GM18519 (cell line): ENCODE measurements around the gene PPP1R26.

Experiments used
- ATAC-seq: cut with Tn5 transposase; IDR thresholded peaks from one replicate; pipeline ENCODE4 v1.9.1; 2021; ENCODE audit warnings: mild to moderate bottlenecking, moderate library complexity; ENCODE audit not compliant: unreplicated experiment, low FRiP score

The PPP1R26 gene

DNA sequence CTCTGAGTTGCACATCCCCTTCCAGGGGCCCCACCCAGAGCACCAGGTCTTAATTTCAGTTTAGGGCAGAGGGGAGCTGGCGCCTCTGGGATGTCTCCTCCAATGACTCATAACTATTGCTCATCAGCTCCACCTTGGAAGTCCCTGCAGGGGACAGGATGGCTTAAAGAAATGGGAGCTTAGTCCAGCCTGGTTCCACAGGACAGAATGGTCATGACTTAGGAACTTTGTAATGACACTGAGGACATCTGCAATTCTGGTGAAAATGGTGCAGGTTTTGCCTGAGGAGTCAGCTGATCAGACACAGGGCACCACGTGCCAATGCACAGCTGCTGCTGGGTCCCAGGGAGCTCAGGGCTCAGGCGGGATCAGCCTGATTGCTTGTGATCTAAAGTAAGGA, 16.4 kb upstream of the PPP1R26 start:
- ATAC-seq = no peak

DNA sequence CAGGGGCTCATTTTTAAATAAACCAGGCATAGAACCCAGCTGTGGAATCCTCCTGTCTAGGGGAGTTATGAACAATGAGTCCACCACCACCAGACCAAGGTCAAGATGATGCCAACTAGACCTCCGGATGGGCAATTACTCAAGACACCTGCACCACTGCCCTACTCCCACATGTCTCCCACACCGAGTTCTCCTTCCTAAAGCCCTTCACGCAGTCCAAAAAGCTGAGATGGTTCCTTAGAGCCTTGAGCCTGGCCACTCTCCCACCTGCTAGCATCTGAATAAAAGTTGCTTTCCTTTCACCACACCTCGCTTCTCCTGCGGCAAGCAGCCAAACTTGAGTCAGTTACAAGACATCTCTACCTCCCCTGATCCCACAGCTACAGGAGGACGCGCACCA, 15.4 kb upstream of the PPP1R26 start:
- ATAC-seq = no peak

DNA sequence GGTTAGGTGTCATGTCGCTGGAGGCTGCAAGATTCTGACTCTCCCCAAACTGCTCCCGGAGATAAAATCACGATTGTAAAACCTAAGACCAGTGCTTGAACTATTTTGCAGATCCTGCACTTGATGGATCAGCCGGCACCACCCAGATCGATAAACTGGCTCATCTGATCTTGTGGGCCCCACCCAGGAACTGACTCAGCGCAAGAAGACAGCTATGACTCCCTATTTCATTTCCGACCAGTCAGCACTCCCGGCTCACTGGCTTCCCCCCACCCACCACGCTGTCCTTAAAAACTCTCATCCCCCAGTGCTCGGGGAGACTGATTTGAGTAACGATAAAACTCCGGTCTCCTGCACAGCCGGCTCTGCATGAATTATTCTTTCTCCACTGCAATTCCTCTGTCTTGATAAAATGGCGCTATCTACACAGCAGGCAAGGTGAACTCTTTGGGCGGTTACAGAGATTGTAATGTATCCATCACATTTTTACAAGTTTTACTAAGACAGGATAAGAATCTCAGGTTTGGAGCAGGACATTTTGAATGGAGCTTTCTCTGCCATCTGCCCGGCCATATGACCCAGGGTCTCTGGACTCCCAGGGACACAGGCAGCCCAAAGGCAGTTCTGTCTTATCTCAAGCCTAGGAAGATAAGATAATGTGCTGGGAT, 10.6 kb upstream of the PPP1R26 start:
- ATAC-seq = no peak

DNA sequence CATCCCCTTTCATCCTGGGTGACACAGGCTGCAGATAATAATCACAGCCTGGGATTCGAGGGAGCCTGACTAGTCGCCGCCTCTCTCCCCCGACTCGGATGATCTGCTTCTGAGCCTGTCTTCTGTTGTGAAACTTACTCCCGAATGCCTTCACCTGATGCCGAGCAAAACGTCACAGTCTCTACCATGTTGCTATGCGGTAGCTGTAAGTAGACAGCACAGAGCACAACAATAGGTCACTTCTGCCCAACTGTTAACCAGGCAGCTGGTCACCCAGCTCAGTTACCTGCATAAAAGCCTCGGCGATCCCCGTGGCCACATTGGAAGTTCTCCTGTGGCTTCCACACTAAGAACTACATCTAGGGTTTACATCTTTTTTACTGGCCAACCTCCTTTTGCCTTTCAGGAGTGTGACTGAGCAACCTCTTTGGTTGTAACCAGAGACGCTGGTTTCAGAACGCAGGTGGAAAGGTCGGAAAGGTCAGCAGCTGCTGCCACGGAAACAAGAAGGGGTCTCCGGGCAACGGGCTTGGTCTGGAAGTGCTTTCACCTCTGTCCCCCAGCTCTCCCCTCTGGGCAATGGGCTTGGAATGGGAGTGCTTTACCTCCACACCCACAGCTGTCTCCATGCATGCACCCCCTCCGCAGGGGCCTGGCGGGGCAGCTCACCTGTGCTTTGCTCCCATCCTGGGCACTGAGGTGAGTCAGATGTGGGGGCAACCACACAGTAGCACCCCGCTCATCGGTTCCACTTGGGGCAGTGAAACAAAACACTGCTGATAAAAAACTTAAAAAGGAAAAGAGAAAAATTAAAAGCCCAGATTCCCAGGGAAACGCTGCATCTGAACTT, 7.6 kb upstream of the PPP1R26 start:
- ATAC-seq = no peak

DNA sequence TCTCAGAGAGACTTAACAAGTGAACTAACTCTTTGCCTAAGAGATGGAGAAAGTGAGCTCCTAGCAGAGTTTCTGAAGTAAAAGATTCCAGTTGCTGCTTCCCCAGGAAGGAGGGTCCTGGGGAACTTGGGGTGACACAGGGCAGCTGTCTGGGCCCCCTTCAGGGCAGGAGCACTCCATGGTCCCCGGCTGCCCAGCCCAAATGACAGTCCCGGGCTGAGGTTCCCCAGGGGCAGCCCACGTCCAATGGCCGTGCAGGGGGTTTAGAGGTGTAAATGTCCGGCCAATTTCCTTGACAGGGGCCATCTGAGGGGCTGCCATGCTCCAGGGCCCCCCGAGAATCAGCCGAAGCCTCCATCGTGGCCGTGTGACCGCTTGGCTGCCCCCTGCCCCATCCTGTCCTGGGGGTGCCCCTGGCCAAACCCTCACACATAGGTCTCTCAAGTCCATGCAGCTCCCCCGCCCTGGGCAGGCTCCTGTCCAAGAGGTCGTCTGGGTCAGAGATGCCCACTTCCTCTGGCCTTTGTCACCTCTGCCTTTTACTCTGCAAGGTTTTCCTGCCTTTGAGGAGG, 5.5 kb upstream of the PPP1R26 start:
- no peak for ATAC-seq

DNA sequence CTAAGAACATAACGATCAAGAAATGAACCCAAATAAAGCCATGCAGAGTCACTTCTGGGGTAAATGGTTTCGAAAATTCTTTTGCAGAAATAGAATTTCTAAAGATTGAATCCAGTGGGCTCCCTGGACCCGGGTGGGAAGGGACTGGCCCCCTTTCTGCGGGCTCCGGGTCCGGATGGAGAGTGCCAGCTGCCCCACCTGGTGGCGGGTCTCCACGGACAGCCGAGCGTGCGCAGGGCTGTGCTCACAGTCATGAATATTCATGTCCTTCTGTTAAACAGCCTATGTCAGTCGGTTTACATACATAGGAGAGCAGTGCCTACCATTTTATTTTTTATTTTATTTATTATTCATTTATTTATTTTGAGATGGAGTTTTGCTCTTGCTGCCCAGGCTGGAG, 4.7 kb upstream of the PPP1R26 start:
- ATAC-seq = no peak

DNA sequence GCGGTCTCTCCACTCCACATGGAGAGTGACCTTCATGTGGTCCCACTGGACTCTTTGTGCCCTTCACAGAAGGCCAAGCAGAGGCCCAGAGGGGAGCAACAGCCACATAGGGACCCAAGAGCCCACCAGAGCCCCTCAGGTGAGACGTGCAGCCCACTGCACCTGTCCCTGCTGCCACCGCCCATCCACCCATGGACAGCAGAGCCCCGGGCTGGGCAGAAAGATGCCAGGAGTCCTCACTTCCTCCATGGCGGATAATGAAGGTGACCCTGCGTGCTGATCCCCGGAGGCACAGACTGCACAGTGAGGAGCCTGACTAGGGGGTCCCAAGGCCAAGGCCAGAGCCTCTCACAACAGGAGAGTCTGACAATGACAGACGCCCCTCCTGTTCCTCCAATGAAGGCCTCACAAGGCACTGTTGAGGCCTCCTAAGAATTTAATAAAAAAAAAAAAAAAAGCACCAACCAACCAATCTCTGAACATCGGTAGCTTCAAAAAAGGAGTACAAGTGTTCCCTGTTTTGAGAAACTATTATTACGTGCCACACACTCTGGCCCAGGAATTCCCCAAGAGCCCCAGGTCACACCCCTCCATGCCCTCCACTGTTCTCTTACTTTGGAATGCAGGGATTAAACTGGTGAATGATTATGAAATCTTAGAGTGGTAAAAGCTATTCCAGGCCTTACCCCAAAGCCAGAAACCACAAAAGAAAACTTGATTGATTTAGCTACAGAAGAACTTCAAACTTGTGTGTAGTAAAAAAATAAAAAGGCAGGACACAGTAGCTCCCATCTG, 2.8 kb upstream of the PPP1R26 start:
- no peak for ATAC-seq

DNA sequence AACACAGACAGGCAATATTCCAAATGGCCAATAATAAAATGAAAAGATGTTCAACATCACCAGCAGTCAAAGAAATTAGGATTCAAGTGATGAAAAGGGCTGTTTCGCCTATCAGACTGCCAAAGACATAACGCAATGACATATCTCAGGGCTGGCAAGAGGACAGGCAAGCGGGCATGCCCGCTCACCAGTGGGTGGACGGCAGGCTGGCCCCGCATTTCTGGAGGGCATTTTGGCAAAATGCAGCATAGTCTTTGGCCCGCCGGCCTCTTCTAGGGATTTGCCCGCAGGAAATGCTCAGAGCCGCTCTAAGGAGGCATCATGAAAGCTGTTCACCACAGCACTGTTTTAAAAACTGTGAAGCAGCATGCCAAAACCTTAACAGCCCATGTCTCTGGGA, 1.4 kb upstream of the PPP1R26 start:
- ATAC-seq = no peak

DNA sequence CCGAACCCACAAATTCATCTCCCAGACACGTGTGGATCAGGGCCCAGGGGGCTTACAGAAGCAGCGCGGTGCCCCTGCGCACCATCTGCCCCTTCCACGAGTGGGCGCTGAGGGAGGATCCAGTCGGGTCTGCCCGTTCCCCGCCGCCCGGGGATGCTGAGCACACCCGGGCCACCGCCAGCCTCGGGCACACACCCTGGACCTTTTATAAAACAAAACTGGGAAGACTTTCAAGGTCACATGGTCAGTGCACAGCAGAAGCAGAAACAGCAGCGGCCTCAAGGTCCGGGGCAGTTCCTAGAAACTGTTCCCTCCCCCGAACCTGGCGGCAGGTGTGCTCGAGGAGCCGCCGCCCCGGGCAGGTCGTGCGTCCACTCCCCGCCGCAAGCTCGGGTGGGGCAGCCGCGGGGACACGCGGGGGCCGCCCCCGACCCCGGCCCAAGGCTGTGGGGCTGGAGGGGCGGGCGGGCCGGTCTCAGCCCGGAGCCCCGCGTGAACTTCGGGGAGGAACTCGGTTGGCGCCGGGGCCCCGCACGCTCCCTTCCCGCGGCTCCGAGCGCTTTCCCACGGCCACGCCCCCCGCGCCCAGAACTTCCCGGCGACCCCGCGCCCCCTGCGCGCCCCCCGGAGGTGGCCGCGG, 633 bp upstream of the PPP1R26 start:
- ATAC-seq = no peak

DNA sequence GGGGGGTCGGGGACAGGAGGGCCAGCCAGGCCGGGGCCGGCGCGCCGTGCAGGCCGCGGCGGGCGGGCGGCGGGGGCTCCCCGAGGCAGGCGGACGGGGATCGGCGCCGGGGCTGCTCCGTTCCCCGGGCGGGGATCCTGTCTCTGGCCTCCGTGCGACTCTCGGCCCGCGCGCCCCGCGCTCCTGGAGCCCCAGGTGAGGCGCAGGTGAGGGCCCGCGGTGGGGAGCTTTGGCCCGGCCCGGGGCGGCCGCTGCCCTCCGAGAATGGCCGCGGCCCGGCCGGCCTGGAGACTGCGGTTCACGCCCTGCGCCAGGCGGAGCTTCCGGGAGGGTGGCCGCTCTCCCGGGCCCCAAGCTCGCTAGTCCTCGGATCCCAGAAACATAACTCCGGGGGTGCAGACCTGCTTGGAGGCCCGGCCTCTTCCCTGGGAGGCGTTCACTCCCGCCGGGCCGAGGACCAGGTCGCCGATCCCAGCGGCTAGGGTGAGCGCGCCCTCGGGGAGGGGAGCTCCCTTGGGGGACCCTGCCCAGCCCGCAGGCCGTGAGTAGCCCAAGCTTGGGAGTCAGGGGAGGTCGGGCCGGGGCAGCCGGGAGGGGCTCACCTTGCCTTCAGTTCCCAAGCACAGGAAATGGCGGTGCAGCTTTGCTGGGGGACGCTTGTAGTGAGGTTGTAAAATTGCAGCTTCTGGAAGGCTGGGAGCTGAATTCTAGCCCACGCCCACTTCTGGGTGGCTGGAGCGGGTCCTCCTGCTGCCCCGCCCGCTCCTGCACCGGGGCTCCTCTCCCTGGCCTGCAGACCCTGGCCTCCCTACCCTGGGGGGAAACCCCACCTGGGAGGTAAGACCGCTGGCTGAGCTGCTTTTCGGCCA, 723 bp downstream of the PPP1R26 start:
- no peak for ATAC-seq

DNA sequence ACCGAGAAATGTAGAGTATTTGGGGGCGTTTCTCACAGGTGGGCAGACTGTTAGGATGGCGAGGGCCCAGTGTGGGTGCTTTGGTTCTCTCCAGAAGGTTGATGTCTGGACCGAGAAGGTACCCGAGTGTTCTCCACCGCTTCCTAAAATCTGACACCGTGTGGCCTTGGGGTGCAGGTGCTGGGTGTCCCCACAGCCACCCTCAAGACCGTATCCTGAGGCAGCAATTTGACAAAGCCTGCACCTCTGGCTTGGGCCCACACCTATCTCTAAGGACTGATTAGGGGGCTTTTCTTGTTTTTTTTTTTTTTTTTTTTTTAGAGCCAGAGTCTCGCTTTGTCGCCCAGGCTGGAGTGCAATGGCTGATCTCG, 1.3 kb downstream of the PPP1R26 start:
- ATAC-seq = no peak

DNA sequence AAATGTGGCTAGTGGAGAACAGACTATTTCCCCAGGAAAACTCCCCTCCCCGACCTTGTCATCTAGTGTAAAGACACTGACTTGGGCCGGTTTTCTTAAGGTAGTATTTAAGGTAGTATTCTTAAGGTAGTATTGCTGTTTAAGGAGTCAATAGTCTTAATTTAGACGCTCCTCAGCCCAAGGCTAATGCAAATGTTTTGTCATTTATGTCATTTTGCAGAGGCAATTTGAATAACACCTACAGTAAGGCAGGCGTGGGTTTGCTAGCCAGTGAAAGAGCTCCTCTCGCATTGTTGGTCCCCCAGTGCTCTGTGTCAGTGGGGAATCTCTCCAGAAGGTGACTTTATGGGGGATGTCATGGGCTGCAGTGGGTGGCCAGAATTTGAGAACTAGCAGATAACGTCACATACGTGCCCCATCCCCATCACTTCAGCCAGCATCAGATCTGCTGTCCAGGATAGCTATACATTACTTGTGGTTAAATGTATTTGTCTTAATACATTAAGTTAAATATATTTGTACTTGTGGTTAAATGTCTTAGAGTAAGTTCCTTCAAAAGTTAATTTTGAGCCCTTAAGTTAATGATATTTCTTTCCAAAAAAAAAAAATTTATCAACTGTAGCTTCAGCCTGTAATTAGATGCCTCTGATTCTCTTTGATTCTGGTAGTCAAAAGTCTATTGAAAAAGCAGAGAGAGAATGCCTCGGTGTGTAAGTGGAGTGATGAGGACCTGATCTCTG, 2.6 kb downstream of the PPP1R26 start:
- ATAC-seq = no peak

DNA sequence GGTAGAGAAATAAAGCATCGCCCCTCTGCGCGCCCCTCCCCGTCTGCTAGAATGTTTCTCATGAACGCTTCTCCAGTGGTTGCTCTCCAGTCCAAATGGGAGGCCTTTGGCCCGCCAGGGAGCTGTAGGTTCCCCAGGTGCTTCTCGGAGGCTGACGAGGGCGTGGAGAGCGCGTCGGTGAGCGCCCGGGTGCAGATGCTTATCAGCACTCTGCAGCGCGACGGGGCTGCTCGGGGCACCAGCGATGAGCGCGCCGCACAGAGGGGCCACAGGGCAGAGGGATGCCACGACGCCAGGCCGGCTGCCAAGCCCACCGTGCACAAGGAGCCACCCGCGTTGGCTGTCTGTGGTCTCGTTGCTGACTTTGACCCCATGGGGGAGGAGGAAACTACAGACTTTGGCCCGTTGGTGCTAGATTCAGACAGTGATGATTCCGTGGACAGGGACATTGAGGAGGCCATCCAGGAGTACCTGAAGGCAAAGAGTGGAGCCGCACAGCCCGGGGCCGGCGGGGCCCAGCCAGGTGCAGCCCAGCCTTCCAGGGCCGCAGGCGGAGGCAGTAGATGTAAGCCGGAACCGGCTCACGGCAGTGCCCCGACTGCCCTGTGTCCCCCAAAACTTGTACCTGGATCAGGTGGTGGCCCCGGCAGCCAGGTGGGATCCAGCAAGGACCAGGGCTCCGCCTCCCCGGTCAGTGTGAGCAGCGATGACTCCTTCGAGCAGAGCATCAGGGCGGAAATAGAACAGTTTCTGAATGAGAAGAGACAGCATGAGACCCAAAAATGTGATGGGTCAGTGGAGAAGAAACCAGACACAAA, 5.1 kb downstream of the PPP1R26 start:
- ATAC-seq = no peak

DNA sequence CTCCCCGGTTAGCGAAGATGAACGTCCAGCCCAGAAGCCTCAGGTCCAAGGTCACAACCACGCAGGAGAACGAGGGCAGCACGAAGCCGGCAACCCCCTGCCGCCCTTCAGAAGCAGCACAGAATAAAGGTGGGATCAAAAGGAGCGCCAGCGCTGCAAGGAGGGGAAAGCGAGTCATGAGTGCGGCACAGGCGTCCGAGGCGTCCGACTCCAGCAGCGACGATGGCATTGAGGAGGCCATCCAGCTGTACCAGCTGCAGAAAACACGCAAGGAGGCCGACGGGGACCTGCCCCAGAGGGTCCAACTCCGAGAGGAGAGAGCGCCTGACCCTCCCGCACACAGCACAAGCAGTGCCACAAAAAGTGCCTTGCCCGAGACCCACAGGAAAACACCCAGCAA, 5.8 kb downstream of the PPP1R26 start:
- ATAC-seq = no peak

DNA sequence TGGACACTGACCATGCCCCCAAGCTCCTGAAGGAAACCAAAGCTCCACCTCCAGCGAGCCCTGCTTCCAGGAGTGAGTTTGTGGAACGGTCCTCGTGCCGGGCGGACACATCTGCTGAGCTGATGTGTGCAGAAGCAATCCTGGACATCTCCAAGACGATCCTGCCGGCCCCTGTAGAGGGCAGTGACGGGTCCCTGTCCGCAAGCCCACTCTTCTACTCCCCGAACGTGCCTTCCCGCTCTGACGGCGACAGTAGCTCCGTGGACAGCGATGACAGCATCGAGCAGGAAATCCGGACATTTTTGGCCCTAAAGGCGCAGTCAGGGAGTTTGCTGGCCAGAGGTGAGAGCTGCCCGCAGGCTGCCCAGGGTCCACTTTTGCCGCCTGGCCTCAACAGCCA, 6.2 kb downstream of the PPP1R26 start:
- no peak for ATAC-seq

DNA sequence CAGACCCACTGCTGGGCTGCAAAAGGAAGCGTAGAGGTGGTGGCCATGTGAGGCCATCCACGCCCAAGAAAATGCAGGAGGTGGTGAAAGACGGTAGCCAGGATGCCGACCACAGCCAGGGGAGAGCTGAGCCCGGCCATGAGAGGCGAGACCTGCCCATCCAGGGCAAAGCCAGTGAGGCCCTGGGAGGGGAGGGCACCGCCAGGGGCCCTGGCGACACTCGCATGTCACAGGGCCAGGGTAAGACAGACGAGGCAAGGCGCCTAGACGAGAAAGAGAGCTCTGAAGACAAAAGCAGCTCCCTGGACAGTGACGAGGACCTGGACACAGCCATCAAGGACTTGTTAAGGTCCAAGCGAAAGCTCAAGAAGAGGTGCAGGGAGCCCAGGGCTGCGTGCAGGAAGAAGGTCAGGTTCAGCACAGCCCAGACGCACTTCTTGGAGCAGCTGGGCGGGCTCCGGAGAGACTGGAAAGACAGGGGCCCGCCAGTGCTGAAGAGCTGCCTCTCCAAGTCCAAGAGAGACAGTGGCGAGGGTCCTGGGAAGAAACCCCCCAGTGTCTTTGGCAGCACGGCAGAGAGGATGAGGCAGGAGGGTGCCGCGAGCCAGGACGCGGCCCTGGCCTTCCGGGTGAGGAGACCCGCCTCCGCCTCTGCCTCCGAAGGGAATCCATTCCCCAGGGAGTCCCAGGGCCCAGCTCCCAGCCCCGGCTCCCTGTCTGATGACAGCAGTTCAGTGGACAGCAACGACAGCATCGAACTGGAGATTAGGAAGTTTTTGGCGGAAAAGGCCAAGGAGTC, 6.9 kb downstream of the PPP1R26 start:
- no peak for ATAC-seq

DNA sequence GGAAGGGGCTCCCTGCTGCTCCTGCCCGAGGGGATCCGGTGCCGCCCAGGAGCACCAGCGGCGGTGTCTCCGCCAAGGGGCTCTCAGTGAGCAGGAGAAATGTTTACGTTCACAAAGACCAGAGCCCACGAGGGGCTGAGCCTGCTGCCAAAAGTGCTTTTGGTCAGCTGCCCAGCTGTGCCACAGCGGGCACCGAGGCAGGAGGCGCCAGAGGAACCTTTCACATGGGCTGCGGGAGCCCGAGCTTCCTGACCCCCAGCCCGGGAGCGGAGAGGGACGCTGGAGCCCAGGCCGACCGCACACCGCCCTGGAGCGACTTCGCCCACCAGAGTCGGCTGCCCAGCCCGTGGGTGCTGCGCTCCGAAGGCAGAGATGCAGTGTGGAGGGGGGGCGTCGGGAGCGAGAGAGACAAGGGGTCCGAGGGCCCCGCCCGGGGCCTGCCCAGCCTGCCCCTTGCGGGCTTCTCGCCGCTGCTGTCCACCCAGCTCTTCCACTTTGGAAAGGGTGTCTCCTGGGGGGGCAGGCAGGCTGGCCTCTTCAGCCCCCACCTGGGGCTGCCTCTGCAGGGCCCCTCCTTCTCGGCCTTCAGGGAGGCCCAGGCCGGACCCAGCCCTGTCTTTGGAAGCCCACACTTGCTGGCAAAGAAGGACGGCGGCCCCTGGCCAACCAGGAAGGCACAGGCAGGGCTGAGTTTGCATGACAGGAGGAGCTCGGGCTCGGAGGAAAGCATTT, 7.9 kb downstream of the PPP1R26 start:
- ATAC-seq = no peak
